CD4-positive, alpha-beta T cell treated with Interleukin-4 for 1 hour (primary cell): Measurements from ENCODE around the gene ADRB1.
A peak's percentile ranks its signal among the peaks of the same experiment; 100 is the strongest.

ENCODE experiments used
- DNase-seq, 2 donors: peaks; one replicate each; pipeline ENCODE4 v3.0.0-alpha.2; 2020 to 2022

The ADRB1 gene

DNA sequence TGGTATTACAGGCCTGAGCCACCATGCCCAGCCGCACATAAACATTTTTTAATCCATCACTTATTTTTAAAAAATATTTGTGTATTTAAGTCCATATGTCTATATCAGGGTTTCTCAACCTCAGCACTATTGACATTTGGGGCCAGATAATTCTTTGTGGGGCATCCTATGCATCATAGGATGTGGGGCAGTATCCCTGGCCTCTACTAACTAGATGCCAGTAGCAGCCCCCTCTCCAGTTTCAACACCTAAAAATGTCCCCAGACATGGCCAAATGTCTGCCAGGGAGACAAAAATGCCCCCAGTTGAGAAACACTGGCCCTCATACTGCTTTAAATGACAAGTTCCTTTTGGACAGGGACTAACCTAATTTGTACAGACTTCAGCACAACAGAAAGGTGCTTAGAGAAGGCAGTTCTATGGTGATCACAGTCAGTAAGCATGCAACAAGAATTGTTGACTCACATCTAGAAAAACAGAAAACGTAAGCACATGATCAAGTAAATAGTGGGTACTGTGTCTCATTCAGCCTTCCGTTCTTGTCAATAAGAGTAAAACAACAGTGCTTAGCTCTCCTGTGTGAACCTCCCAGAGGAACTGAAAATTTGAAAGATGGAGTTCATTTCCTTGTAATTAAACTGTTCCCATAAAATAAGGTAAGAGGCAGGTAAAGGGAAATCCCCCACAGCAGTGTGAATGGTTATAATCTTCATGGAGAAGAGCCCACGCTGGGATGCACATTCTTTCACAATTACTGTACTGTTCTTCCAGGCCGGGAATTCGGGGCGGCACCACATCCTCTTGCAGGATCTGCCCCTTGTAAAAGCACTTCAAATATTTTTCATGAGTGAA, 17.3 kb upstream of the ADRB1 start:
- no peak for DNase-seq

DNA sequence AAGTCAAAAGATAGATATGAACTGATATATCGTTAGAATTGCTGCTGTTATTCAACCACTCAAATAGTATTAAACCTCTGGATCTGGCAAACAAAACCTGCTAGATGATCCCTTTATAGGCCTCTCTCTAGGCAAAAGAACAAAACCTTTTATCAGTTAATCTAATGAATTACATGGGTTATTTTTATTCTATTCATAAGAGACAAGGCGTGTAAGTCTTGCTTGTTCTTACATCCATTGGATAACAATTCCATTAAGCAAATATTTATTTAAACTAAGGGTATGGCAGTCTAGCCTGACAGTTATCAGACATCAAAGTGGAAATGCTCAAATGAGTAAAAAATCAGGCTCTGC, 16.6 kb upstream of the ADRB1 start:
- DNase-seq, result no peak

DNA sequence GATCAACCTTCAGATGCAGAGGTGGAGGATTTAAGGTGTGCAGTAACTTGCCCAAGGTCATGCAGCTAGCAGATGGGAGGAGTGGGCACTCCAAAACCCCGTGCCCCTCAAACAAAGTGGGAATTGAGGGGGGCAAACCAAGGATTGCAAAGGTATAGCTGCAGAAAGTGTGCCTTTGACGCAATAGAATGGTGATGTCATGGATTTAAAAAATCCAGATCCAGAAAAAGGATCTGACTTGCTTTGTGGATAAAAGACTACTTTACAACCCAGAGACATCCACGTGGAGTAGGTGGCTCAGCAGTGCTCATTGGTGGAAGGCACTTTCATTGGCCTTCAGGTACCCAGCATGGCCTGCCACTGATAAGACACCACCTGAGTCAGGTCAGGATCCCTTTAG, 15.7 kb upstream of the ADRB1 start:
- no peak for DNase-seq

DNA sequence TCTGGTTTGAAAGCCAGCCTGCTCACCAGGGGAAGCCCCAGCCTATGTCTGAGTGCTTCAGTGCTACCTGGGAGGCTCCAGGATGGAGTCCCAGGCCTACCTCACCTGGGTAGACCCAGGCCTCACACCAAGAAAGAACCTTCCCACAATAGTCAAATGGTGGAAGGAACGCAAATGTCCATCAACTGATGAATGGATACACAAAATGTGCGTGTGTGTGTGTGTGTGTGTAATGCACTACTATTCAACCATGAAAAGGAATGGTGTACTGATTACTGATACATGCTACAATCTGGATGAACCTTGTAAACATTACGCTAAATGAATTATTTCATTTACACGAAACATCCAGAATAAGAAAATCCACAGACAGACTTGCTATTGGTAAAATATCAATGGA, 15.2 kb upstream of the ADRB1 start:
- DNase-seq, result no peak

DNA sequence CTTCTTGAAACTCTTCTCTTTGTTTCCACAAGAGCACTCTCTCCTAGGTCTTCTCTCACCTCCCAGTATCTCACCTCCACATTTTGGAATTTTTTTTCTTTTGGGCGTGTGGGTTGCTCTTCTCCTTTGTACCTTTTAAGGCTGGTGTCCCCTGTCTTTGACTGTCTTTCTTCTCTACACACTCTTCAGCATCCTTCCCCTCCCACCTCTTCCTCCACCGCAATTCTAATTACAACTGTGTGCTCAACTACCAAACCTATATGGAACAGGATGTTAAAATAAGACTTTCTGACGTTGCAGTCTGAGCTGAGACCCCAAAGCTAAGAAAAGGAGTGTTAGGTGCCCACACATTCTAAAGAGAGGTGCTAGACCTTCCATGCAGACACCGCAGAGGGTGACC, 14.0 kb upstream of the ADRB1 start:
- DNase-seq, result no peak

DNA sequence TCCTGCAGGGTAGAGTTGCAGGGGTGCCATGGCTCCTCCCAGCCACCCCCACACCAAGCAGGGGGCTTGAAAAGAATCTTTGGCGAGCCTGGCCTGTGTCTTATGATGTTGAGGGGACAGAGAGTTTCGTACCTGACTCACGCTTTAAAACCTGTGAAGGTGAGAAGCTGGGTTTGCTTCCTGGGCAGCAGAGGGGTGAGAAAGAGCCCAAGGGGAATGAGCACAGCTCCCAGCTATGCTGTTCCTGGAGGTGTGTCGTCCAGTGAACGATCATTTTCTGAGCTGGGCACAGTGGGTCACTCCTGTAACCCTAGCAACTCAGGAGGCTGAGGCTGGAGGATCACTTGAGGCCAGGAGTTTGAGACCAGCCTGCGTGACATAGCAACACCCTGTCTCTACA, 13.5 kb upstream of the ADRB1 start:
- no peak for DNase-seq

DNA sequence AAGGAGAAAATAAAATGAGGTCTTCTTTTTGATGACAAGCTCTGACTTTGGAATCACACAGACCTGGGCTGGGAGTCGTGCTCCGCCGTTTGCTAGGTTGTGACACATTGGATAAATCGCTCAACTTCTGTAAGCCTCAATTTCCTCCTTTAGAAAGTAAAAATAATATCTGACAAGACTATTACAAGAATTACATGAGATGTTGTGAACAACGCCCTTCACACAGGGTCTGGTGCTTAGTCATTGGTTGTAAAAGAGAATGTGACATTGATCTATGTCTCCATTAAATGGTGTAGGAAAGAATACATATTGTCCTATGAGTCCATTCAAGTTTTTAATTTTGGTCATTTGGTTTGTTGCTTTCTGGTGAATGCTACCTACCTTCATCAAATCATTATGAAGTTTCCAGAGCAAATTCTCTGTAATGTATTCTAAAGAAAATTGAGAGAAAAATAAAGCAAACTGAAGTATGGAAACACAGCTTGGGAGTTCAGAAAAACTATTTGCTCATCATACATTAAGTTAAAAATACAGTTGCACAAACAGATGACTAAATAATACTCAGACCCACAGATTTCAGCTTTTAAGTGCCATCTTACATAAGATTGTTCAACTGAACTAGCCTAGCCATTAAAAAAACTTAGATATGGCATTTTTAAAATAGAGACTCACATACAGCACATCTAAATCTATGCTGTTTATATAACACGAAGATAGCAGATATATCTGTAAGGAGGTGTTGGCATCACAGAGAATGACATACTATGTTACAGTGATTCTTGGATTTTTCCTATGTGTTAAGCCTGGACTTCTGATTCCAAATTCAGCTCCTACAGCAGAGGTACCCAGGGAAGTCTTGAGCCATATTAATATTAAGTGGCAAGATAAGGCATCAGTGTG, 12.3 kb upstream of the ADRB1 start:
- DNase-seq, result peak in 1 of 2 donors; percentile 15

DNA sequence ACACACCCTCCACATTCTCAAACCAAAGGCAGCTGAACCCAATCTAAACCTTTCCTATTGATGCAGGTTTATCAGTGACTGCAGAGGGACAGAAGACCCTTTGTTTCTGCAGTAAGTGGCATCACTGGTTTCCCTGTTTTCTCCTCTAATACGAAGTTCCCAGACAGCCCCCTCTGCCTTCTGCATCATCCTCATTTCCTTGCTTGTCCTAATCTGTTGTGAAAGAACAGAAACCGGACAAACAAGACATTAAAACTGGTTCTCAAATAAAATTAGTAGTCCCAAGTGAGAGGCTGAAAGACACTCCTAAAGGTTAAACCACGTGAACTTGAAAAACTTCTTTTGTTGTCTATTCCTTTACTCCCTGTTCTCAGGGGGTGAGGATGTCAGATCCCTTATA, 10.1 kb upstream of the ADRB1 start:
- DNase-seq, result no peak

DNA sequence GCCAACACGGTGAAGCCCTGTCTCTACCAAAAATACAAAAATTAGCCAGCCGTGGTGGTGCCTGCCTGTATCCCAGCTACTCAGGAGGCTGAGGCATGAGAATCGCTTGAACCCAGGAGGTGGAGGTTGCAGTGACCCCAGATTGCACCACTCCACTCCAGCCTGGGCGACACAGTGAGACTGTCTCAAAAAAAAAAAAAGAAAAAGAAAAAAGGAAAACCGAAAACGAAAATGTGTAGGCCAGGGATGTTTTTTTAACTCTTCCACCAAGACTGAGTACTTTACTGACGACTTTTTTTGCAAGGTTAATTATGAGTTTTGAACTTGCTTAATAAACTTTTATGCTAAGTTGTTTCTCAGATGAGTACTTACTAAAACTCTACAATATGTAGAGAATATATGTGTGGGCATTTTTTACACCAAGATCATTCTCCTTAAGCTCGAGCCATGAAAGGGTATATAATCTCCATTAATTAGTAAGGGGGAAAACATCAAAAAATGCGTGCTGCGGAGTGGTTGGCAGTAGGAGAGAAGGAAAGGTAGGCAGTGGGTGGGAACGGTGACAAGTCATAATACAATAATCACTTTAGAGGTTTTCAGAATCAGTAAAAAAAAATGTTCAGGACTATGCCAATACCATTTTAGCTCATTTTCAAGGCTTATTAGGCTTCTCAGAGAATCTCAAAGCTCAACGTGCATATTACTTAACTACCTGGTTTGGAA, 8.6 kb upstream of the ADRB1 start:
- no peak for DNase-seq

DNA sequence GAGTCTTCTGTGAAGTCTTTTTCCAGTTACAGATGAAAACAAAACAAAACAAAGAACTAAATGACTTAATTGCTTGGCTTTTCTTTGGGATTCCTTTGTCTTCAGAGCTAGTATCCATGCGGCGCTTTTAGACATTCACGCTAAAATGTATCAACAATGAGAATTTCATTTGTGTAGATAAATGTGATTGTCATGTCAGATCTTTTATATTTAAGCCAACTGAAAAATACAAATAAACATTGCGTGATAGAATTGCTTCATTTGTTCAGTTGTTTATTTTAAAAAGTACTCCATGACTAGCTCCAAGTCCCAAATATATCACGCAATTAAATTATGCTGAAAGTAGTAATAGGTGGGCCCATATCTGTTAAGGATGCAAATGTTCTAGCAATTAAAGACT, 7.9 kb upstream of the ADRB1 start:
- no peak for DNase-seq

DNA sequence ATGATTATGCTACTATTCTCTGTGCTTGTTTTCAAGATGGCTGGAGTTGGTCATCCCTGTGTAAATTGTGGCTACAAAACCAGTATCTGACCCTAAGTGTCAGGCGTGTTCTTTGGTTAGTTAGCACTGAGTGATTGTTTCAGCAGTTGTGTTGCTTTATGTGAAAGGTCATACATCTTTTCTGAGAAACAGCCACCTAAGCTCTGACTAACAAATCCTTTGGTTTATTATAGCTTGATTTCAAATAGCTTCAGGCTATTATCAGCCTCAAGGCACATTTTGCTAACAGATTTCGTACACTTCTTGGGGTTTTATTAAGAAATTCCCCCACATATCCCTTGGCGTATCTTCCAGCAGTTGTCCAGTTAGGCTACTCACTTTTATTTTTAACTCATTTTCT, 4.8 kb upstream of the ADRB1 start:
- no peak for DNase-seq

DNA sequence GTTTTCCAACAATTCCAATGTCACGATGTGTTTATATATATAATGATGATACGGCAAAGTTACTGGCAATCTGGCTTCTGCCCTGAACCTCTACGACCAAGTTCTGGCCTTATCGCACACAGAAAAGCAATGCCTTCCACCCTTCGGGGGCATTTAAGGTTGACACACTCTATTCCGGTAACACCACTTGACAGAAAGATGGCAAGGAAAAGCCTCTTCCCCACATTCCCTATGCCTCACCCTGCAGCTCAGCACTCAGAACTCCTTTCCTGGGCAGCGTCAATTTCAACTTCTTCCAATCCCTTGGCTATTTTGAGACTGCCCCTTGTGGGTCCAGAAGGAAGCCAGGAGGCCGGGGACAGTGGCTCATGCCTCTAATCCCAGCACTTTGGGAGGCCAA, 2.5 kb upstream of the ADRB1 start:
- no peak for DNase-seq

DNA sequence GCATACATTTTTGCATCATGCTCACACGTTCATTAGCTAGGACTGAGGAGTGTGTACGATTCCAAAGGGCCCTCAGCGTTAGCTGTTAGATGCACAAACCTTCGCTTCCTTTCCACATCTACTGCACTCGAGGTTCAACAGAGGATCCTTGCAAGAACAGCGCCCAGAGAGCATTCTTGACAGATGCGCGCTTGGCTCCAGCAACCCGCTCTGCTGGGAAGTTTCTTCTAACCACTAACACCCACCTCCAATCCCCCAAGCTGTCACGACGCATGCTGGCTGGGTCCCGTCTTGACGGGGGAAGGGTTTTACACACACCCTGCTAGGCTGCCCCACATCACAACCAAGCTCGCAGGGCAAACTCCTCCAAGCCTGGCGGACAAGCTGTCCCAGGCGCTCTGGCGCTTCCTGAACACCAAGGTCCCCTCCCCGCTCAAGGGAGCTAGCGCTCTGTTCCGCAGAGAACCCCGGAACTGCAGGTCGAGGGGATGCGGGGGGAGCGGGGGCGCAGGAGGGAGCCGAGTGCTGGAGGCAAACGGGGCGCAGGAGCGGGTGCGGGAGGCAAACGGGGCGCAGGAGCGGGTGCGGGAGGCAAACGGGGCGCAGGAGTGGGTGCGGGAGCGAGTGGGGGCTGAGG, 653 bp upstream of the ADRB1 start:
- DNase-seq, result peak in 1 of 2 donors; percentile 11

DNA sequence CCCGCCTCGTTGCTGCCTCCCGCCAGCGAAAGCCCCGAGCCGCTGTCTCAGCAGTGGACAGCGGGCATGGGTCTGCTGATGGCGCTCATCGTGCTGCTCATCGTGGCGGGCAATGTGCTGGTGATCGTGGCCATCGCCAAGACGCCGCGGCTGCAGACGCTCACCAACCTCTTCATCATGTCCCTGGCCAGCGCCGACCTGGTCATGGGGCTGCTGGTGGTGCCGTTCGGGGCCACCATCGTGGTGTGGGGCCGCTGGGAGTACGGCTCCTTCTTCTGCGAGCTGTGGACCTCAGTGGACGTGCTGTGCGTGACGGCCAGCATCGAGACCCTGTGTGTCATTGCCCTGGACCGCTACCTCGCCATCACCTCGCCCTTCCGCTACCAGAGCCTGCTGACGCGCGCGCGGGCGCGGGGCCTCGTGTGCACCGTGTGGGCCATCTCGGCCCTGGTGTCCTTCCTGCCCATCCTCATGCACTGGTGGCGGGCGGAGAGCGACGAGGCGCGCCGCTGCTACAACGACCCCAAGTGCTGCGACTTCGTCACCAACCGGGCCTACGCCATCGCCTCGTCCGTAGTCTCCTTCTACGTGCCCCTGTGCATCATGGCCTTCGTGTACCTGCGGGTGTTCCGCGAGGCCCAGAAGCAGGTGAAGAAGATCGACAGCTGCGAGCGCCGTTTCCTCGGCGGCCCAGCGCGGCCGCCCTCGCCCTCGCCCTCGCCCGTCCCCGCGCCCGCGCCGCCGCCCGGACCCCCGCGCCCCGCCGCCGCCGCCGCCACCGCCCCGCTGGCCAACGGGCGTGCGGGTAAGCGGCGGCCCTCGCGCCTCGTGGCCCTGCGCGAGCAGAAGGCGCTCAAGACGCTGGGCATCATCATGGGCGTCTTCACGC, 825 bp downstream of the ADRB1 start:
- no peak for DNase-seq

DNA sequence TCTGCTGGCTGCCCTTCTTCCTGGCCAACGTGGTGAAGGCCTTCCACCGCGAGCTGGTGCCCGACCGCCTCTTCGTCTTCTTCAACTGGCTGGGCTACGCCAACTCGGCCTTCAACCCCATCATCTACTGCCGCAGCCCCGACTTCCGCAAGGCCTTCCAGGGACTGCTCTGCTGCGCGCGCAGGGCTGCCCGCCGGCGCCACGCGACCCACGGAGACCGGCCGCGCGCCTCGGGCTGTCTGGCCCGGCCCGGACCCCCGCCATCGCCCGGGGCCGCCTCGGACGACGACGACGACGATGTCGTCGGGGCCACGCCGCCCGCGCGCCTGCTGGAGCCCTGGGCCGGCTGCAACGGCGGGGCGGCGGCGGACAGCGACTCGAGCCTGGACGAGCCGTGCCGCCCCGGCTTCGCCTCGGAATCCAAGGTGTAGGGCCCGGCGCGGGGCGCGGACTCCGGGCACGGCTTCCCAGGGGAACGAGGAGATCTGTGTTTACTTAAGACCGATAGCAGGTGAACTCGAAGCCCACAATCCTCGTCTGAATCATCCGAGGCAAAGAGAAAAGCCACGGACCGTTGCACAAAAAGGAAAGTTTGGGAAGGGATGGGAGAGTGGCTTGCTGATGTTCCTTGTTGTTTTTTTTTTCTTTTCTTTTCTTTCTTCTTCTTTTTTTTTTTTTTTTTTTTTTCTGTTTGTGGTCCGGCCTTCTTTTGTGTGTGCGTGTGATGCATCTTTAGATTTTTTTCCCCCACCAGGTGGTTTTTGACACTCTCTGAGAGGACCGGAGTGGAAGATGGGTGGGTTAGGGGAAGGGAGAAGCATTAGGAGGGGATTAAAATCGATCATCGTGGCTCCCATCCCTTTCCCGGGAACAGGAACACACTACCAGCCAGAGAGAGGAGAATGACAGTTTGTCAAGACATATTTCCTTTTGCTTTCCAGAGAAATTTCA, 1.7 kb downstream of the ADRB1 start:
- DNase-seq, result peak; percentile 9 to 52

DNA sequence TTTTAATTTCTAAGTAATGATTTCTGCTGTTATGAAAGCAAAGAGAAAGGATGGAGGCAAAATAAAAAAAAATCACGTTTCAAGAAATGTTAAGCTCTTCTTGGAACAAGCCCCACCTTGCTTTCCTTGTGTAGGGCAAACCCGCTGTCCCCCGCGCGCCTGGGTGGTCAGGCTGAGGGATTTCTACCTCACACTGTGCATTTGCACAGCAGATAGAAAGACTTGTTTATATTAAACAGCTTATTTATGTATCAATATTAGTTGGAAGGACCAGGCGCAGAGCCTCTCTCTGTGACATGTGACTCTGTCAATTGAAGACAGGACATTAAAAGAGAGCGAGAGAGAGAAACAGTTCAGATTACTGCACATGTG, 2.4 kb downstream of the ADRB1 start:
- DNase-seq, result no peak

DNA sequence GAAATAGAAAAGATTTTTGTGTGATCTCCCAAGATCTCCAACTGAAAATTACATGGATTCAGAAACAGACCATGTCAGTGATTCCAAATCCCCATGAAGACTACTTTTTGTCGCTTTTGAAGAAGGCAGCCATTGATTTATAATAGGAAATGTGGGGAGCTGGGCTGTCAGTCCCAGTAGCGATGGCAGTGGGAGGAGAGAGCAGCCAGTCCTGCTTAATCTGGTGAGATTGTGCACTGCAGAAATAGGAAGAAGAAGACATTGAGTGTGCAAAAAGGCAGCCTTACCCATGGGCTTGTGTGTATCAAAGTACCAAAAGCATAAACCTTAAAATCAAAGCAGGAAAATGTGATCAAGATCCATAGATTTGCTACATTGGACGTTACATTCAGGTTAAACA, 4.8 kb downstream of the ADRB1 start:
- DNase-seq, result no peak

DNA sequence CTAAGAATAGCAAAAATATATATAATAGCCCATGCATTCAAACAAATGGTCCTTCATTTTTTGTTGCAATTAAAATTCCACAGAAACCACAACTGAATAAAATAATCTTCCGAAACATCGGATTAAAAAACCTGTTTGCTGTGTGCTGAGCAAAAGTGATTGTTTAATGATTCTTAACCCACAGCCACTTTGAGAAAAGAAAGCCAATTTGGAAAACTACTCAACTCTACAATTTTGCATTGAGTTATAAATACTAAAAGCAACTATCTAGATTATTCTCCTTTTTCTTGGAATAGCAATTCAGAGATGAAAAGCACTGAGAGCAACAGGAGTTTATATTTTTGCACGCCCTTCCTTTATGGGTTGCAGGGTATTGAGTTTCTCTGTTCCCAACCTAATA, 8.0 kb downstream of the ADRB1 start:
- no peak for DNase-seq

DNA sequence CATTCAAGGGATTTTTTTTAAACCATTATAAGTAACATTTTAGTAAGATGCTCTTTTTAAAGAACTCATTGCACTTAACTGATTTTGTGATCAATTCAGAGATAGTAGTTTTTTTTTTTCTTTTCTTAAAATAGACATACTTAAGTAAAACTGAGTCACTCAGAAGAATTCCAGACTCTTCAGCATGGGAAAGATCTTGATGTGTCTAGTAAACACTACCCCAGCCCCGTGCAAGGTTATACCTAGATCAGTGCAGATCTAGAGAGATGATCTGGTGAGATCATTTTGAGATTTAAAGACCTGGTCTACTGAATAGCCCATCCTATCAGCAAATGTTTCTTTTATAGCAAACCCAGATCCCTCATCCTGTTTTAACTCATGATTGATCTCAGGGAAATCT, 8.6 kb downstream of the ADRB1 start:
- DNase-seq, result no peak

DNA sequence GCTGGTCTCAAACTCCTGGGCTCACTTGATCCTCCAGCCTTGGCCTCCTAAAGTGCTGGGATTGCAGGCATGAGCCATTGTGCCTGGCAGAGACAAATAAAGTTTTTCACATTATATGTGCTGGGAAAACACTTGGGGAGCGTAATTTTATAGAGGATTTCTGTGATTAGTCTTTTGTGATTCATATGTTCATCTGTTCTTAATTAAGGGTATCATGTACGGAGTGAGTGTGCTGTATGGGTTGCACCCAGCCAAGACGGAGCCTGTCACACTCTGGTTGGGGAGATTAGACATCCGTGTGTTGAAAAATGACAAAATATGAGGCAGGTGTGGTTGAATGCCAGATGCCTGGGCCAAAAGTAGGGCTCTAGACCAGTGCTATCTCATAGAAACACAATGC, 10.3 kb downstream of the ADRB1 start:
- DNase-seq, result no peak

DNA sequence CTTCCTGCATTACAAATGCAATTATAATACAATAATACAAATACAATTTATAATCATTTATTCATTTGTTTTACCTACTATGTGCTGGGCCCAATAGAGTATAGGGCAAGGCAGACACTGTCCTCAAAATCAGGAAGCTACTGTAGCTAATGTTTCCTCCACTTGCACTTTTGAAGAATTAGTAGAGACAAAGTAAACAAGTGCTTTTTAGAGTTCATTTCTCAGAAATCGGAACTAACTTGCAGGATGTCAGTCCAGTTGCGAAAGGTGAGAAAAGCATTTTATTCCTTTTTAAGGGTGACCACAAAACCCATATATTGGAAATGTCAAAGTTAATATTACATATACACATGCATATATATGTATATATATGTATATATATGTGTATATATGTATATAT, 14.2 kb downstream of the ADRB1 start:
- no peak for DNase-seq
